ENCODE measurements around the gene SLC2A9.

The SLC2A9 gene

GRCh38 chr4:9936129-9936644 lies 85.1 kb downstream of the SLC2A9 start:
- no peak for DNase-seq (ENCODE audit: extremely low read depth, insufficient read length)
- Histone ChIP-seq H3K27me3 (replicated peaks; ENCODE audit: control insufficient read depth, insufficient read depth, low read length) (no peaks in the 10 kb centered on the region), H3K4me3 (replicated peaks; ENCODE audit: low read depth, low read length) (no peak overlapping the region), H3K36me3 (ENCODE audit: control insufficient read depth, insufficient read depth, low read length) (no peaks in the 10 kb centered on the region)
- TF ChIP-seq, protein P1, sequence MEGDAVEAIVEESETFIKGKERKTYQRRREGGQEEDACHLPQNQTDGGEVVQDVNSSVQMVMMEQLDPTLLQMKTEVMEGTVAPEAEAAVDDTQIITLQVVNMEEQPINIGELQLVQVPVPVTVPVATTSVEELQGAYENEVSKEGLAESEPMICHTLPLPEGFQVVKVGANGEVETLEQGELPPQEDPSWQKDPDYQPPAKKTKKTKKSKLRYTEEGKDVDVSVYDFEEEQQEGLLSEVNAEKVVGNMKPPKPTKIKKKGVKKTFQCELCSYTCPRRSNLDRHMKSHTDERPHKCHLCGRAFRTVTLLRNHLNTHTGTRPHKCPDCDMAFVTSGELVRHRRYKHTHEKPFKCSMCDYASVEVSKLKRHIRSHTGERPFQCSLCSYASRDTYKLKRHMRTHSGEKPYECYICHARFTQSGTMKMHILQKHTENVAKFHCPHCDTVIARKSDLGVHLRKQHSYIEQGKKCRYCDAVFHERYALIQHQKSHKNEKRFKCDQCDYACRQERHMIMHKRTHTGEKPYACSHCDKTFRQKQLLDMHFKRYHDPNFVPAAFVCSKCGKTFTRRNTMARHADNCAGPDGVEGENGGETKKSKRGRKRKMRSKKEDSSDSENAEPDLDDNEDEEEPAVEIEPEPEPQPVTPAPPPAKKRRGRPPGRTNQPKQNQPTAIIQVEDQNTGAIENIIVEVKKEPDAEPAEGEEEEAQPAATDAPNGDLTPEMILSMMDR (IDR thresholded peaks at IDR 0.05; ENCODE audit: insufficient read depth, low read length, poor library complexity, severe bottlenecking) = no peak

GRCh38 chr4:9933956-9934355 lies 87.3 kb downstream of the SLC2A9 start:
- TF ChIP-seq, protein P1 (IDR thresholded peaks at IDR 0.05; ENCODE audit: insufficient read depth, low read length, poor library complexity, severe bottlenecking) = no peak
- no peak for DNase-seq (ENCODE audit: extremely low read depth, insufficient read length)
- no peak overlapping the region for H3K4me3 ChIP-seq (replicated peaks; ENCODE audit: low read depth, low read length)
- no peaks in the 10 kb centered on the region for H3K27me3 ChIP-seq (replicated peaks; ENCODE audit: control insufficient read depth, insufficient read depth, low read length)
- H3K36me3 ChIP-seq (ENCODE audit: control insufficient read depth, insufficient read depth, low read length) = no peaks in the 10 kb centered on the region

GRCh38 chr4:9933184-9933583 lies 88.1 kb downstream of the SLC2A9 start:
- no peak overlapping the region for H3K4me3 ChIP-seq (replicated peaks; ENCODE audit: low read depth, low read length)
- TF ChIP-seq, protein P1 (IDR thresholded peaks at IDR 0.05; ENCODE audit: insufficient read depth, low read length, poor library complexity, severe bottlenecking) = no peak

DNA sequence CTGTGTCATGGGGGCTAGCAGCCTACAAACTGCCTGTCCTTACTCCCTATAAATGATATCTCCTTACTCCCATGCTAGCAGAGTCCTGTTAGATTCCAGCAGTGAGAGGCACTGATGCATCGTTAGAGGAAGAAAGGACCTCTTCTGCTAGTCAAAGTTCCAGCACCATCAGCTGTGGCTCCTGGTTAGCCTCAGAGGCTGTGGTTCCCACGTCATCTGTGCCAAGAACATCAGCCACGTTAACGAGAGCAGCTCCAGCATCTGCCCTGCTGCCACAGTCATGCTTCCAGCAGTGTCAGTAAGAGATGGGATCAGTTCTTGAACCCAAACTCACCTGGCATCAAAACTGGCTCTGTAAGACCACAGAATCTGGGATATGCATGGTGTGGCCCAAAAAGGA lies 88.5 kb downstream of the SLC2A9 start:
- TF ChIP-seq, protein P1 (IDR thresholded peaks at IDR 0.05; ENCODE audit: insufficient read depth, low read length, poor library complexity, severe bottlenecking) = no peak
- H3K36me3 ChIP-seq (ENCODE audit: control insufficient read depth, insufficient read depth, low read length) = no peaks in the 10 kb centered on the region
- H3K4me3 ChIP-seq (replicated peaks; ENCODE audit: low read depth, low read length) = no peak overlapping the region
- DNase-seq (ENCODE audit: extremely low read depth, insufficient read length) = no peak
- no peaks in the 10 kb centered on the region for H3K27me3 ChIP-seq (replicated peaks; ENCODE audit: control insufficient read depth, insufficient read depth, low read length)

More at GRCh38 chr4:9933184-9933583, 88.1 kb downstream of the SLC2A9 start:
- Histone ChIP-seq H3K27me3 (replicated peaks; ENCODE audit: control insufficient read depth, insufficient read depth, low read length) (no peaks in the 10 kb centered on the region), H3K36me3 (ENCODE audit: control insufficient read depth, insufficient read depth, low read length) (no peaks in the 10 kb centered on the region)
- no peak for DNase-seq (ENCODE audit: extremely low read depth, insufficient read length)

- Histone ChIP-seq H3K36me3 (ENCODE audit: control insufficient read depth, insufficient read depth, low read length) (no peaks in the 10 kb centered on the region), H3K4me3 (replicated peaks; ENCODE audit: low read depth, low read length) (no peak overlapping the region), H3K27me3 (replicated peaks; ENCODE audit: control insufficient read depth, insufficient read depth, low read length) (no peaks in the 10 kb centered on the region)
- no peak for DNase-seq (ENCODE audit: extremely low read depth, insufficient read length)
- TF ChIP-seq, protein P1 (IDR thresholded peaks at IDR 0.05; ENCODE audit: insufficient read depth, low read length, poor library complexity, severe bottlenecking) = no peak
Observed at GRCh38 chr4:9931146-9931545, 90.2 kb downstream of the SLC2A9 start.

DNA sequence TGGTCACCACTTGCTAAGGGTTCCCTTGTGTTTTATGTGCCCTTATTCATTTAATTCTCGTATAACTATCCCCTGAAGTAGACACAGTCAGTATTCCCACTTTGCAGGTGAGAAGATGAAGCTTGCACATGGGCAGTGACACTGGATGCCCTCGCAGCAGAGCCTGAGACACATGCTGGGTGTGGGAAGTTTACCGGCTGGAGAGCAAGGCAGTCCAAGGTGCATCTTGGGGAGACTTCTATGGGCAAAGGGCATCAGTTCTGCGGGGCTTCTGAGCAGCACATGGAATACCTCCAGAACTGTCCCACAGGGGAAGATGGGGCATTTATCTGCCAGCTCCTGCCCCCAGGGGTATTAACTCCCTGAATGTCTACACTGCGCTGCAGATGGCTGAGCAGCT lies 92.2 kb downstream of the SLC2A9 start:
- DNase-seq (ENCODE audit: extremely low read depth, insufficient read length) = no peak
- H3K4me3 ChIP-seq (replicated peaks; ENCODE audit: low read depth, low read length) = no peak overlapping the region
- H3K27me3 ChIP-seq (replicated peaks; ENCODE audit: control insufficient read depth, insufficient read depth, low read length) = no peaks in the 10 kb centered on the region
- TF ChIP-seq, protein P1 (IDR thresholded peaks at IDR 0.05; ENCODE audit: insufficient read depth, low read length, poor library complexity, severe bottlenecking) = no peak
- H3K36me3 ChIP-seq (ENCODE audit: control insufficient read depth, insufficient read depth, low read length) = no peaks in the 10 kb centered on the region
